Inflammatory macrophage treated with lipopolysaccharide for 4 hours (primary cell): ENCODE results near the gene SLC16A12.

Experiments used
- DNase-seq: peaks from one replicate; pipeline ENCODE4 v3.0.0-alpha.2; 2020

Gene SLC16A12

GRCh38 chr10:89505640-89506275, 29.6 kb downstream of the SLC16A12 start:
- no peak for DNase-seq

GRCh38 chr10:89504691-89505090, 30.7 kb downstream of the SLC16A12 start:
- DNase-seq, result no peak

- peak; percentile 32 for DNase-seq
These were observed 31.6 kb downstream of the SLC16A12 start for GRCh38 chr10:89503652-89504370.

- no peak for DNase-seq
These were observed 32.2 kb downstream of the SLC16A12 start for GRCh38 chr10:89503151-89503550.

GRCh38 chr10:89502549-89502948, 32.8 kb downstream of the SLC16A12 start:
- DNase-seq, result no peak

GRCh38 chr10:89494575-89494974, 40.8 kb downstream of the SLC16A12 start:
- DNase-seq, result no peak

- DNase-seq, result no peak
These were observed 41.3 kb downstream of the SLC16A12 start for GRCh38 chr10:89494068-89494467.

GRCh38 chr10:89491932-89492331, 43.5 kb downstream of the SLC16A12 start:
- DNase-seq, result no peak

GRCh38 chr10:89490596-89491335, 44.6 kb downstream of the SLC16A12 start:
- no peak for DNase-seq

- DNase-seq, result no peak
These were observed 53.1 kb downstream of the SLC16A12 start for GRCh38 chr10:89482256-89482655.

GRCh38 chr10:89481662-89482061, 53.7 kb downstream of the SLC16A12 start:
- DNase-seq, result no peak

GRCh38 chr10:89479771-89480446, 55.5 kb downstream of the SLC16A12 start:
- DNase-seq, result no peak

GRCh38 chr10:89478739-89479654, 56.4 kb downstream of the SLC16A12 start:
- no peak for DNase-seq

GRCh38 chr10:89478085-89478738, 57.2 kb downstream of the SLC16A12 start:
- DNase-seq, result no peak

GRCh38 chr10:89476150-89476549, 59.2 kb downstream of the SLC16A12 start:
- no peak for DNase-seq

GRCh38 chr10:89475591-89475998, 59.8 kb downstream of the SLC16A12 start:
- DNase-seq, result no peak

GRCh38 chr10:89475125-89475524, 60.3 kb downstream of the SLC16A12 start:
- no peak for DNase-seq

GRCh38 chr10:89474452-89474851, 60.9 kb downstream of the SLC16A12 start:
- DNase-seq, result no peak

GRCh38 chr10:89471110-89471809, 64.1 kb downstream of the SLC16A12 start:
- no peak for DNase-seq

GRCh38 chr10:89470628-89471027, 64.8 kb downstream of the SLC16A12 start:
- peak; percentile 13 for DNase-seq

- no peak for DNase-seq
These were observed 65.9 kb downstream of the SLC16A12 start for GRCh38 chr10:89469517-89469916.
